CD14-positive monocyte (primary cell): ENCODE measurements around the gene GPR55. TPM values are rescaled to one million over a fixed set of nuclear protein-coding genes. Genes with fewer than 3 reads are reported as not detected.

Experiments
- DNase-seq, 3 donors: peaks; one replicate each; pipeline ENCODE4 v3.0.0-alpha.2; 2011 to 2022
- H2AFZ ChIP-seq: 2 replicates; pipeline ENCODE4 v1.6.0; 2012; ENCODE audit warnings: mild to moderate bottlenecking, low read depth, low read length, inconsistent platforms; ENCODE audit not compliant: insufficient read depth, poor library complexity, severe bottlenecking
- H3K27ac ChIP-seq, 2 donors: 1 replicate in 1 of 2; 2 replicates in 1 of 2; pipeline ENCODE4 v1.5.1; 2012 to 2013; ENCODE audit warnings: low read length in 2 of 2, control low read depth in 1 of 2, inconsistent platforms in 1 of 2, low read depth in 1 of 2, mild to moderate bottlenecking in 1 of 2
- H3K27me3 ChIP-seq, 2 donors: one replicate each; pipeline versions ENCODE4 v1.6.0 to v1.6.1; 2011 to 2013; ENCODE audit warnings: low read length in 2 of 2; ENCODE audit not compliant: control insufficient read depth in 2 of 2, insufficient read depth in 2 of 2
- H3K36me3 ChIP-seq, 2 donors: replicated peaks in 1 of 2; 1 replicate in 1 of 2; 2 replicates in 1 of 2; pipeline versions ENCODE4 v1.5.1 to v1.6.1; 2012 to 2013; ENCODE audit warnings: low read length in 2 of 2, control low read depth in 1 of 2, inconsistent platforms in 1 of 2, mild to moderate bottlenecking in 1 of 2; ENCODE audit not compliant: insufficient read depth in 2 of 2, control insufficient read depth in 1 of 2
- H3K4me1 ChIP-seq, 2 donors: 1 replicate in 1 of 2; 2 replicates in 1 of 2; pipeline versions ENCODE4 v1.5.1 to v1.6.1; 2012 to 2013; ENCODE audit warnings: low read length in 2 of 2, control low read depth in 1 of 2, inconsistent platforms in 1 of 2, mild to moderate bottlenecking in 1 of 2, moderate library complexity in 1 of 2; ENCODE audit not compliant: insufficient read depth in 2 of 2, control insufficient read depth in 1 of 2
- H3K4me2 ChIP-seq: replicated peaks from 2 replicates; pipeline ENCODE3; 2012; ENCODE audit warnings: low read length, moderate library complexity, mild to moderate bottlenecking; ENCODE audit not compliant: poor library complexity, severe bottlenecking; ENCODE audit errors: extremely low read depth
- H3K4me3 ChIP-seq, 3 experiments: fragments of 200-600 bp in 1 of 3; sonication (generic) in 1 of 3; replicated peaks in 1 of 3; 1 replicate in 2 of 3; 2 replicates in 1 of 3; pipeline ENCODE4 v1.5.1; 2011 to 2013; ENCODE audit warnings: low read length in 3 of 3, mild to moderate bottlenecking in 3 of 3, control low read depth in 2 of 3, low read depth in 2 of 3, inconsistent platforms in 1 of 3, moderate library complexity in 1 of 3
- H3K79me2 ChIP-seq: 2 replicates; pipeline ENCODE4 v1.6.0; 2012; ENCODE audit warnings: mild to moderate bottlenecking, control low read depth, inconsistent platforms, low read length, moderate library complexity; ENCODE audit not compliant: insufficient read depth
- H3K9ac ChIP-seq: 2 replicates; pipeline ENCODE4 v1.6.0; 2017; ENCODE audit warnings: low read length, mild to moderate bottlenecking; ENCODE audit not compliant: insufficient read depth, poor library complexity, severe bottlenecking
- H3K9me3 ChIP-seq, 2 donors: replicated peaks in 1 of 2; 1 replicate in 1 of 2; 2 replicates in 1 of 2; pipeline versions ENCODE4 v1.5.1 to v1.6.1; 2012 to 2013; ENCODE audit warnings: low read length in 2 of 2, control low read depth in 1 of 2; ENCODE audit not compliant: control insufficient read depth in 1 of 2, insufficient read depth in 1 of 2
- H4K20me1 ChIP-seq: 2 replicates; pipeline ENCODE4 v1.6.0; 2012; ENCODE audit warnings: mild to moderate bottlenecking, low read length, control low read depth, moderate library complexity; ENCODE audit not compliant: insufficient read depth
- H3K27ac Mint-ChIP-seq, 7 donors: one replicate each; pipeline ENCODE4 v1.8.0; 2020; ENCODE audit warnings: mild to moderate bottlenecking in 7 of 7, mixed read lengths in 7 of 7, moderate library complexity in 6 of 7, inconsistent platforms in 2 of 7
- H3K27me3 Mint-ChIP-seq, 3 donors: one replicate each; pipeline ENCODE4 v1.8.0; 2021 to 2022; ENCODE audit warnings: low read depth in 3 of 3, mild to moderate bottlenecking in 3 of 3, mixed read lengths in 3 of 3, moderate library complexity in 3 of 3, inconsistent platforms in 1 of 3
- H3K36me3 Mint-ChIP-seq, 2 donors: one replicate each; pipeline ENCODE4 v1.8.0; 2020; ENCODE audit warnings: mixed read lengths in 2 of 2, inconsistent platforms in 1 of 2, mild to moderate bottlenecking in 1 of 2
- H3K4me1 Mint-ChIP-seq: one replicate; pipeline ENCODE4 v1.8.0; 2020; ENCODE audit warnings: mild to moderate bottlenecking, mixed read lengths
- H3K4me3 Mint-ChIP-seq, 2 donors: one replicate each; pipeline ENCODE4 v1.8.0; 2020; ENCODE audit warnings: mild to moderate bottlenecking in 2 of 2, mixed read lengths in 2 of 2, moderate library complexity in 1 of 2
- H3K9me3 Mint-ChIP-seq, 7 donors: one replicate each; pipeline ENCODE4 v1.8.0; 2020 to 2022; ENCODE audit warnings: mixed read lengths in 7 of 7, mild to moderate bottlenecking in 6 of 7, moderate library complexity in 6 of 7, inconsistent platforms in 2 of 7
- WGBS: methylation state at CpG from one replicate; pipeline ENCODE4 v1.1.5; 2013; ENCODE audit warnings: missing lambda C conversion rate; ENCODE audit not compliant: insufficient coverage; 5-methylcytosine and 5-hydroxymethylcytosine counted together
- intact Hi-C, 2 donors: fragments of 100-400 bp; cut with micrococcal nuclease; formaldehyde crosslinking; loops; one replicate each; pipeline versions ENCODE4 v1.15.0 to v1.15.1; 2023
- polyA plus RNA-seq, 3 donors: library from polyadenylated mRNA; depleted of rRNA in 1 of 3; unstranded in 2 of 3; stranded (reverse) in 1 of 3; fragments of 300-500 nt in 2 of 3; fragments of >200 nt in 1 of 3; fragmentation: Illumina TruSeq in 2 of 3; gene quantifications; 1 replicate in 2 of 3; 2 replicates in 1 of 3; pipeline ENCODE4 v1.2.3, GENCODE V29; 2012 to 2021
- TF ChIP-seq, protein P1 (sequence below): fragments of 200-600 bp; IDR thresholded peaks from one replicate; pipeline ENCODE4 v1.8.0; 2022; ENCODE audit warnings: antibody characterized with exemption, mild to moderate bottlenecking

Gene GPR55
- polyA plus RNA-seq, 3 donors, result 0.11 to 0.12 TPM; not detected in 1

DNA sequence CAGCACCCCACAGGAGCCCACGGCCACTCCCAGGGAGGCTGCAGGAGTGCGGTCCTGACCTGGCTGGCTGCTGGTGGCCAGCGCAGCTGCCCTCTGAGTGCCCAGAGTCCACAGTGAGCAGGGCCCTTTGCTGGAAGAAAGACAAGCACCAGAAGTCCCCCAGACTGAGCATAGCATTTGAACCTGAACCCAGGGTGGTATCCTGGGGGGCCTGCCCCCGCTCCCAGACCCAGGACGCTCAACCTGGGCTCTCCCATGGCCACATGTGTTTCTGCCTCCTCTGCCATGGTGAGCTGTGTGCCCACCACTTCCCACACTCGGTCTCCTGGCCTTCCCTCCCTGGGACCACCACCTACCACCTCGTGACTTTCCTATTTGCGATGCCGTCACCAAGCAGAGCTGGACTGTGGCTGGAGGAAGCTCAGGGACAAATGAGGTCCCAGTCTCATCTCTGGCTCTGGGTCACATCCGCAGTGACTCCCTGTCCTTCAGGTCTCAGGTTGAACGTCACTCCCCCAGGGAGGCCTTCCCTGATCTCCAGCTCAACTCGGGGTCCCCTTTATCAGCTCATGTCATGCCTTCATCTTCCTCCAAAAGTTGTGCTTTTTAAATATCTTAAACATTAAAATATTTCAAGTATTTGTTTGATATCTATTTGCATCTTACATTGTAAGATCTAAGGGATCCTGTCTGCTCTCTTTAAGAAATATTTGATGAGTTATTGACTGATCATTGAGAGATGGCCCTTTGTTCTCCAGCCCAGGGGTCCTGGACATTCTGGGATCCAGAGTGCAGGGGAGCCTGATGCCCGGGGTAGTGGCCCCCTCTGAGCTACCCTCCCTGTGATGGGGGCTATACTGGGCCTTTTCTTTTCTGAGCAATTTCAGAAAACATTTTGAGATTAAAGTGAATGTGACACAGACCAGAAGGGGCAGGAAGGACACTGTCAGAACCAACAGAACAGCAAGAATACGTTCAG lies 16.4 kb upstream of the GPR55 start:
- no peak for DNase-seq
- 81% methylated on average over 11 of the region's 14 CpGs for WGBS
- Histone ChIP-seq H3K4me3 (no peak overlapping the region), H3K9ac (no peak overlapping the region), H3K79me2 (no peaks in the 10 kb centered on the region), H3K27me3 (no peaks in the 10 kb centered on the region), H3K4me1 (peaks cover 12 to 15% of the 10 kb centered on the region in 2 donors), H3K36me3 (no peaks in the 10 kb centered on the region), H3K9me3 (peaks cover 17 to 19% of the 10 kb centered on the region in 2 donors), H4K20me1 (no peaks in the 10 kb centered on the region), H3K27ac (no peak overlapping the region), H2AFZ (no peak overlapping the region), H3K4me2 (no peak overlapping the region)
- Mint-ChIP-seq H3K36me3 (no peaks in the 10 kb centered on the region), H3K27me3 (peaks cover 0 to 1% (median 0%) of the 10 kb centered on the region in 3 donors), H3K9me3 (peaks cover 4 to 25% (median 20%) of the 10 kb centered on the region in 7 donors), H3K4me3 (no peak overlapping the region), H3K4me1 (peaks cover 17% of the 10 kb centered on the region), H3K27ac (peak overlapping the region in 1 of 7 donors; percentile 32)
- TF ChIP-seq, protein P1, sequence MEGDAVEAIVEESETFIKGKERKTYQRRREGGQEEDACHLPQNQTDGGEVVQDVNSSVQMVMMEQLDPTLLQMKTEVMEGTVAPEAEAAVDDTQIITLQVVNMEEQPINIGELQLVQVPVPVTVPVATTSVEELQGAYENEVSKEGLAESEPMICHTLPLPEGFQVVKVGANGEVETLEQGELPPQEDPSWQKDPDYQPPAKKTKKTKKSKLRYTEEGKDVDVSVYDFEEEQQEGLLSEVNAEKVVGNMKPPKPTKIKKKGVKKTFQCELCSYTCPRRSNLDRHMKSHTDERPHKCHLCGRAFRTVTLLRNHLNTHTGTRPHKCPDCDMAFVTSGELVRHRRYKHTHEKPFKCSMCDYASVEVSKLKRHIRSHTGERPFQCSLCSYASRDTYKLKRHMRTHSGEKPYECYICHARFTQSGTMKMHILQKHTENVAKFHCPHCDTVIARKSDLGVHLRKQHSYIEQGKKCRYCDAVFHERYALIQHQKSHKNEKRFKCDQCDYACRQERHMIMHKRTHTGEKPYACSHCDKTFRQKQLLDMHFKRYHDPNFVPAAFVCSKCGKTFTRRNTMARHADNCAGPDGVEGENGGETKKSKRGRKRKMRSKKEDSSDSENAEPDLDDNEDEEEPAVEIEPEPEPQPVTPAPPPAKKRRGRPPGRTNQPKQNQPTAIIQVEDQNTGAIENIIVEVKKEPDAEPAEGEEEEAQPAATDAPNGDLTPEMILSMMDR, result no peak
- intact Hi-C loops, result no loop called here

DNA sequence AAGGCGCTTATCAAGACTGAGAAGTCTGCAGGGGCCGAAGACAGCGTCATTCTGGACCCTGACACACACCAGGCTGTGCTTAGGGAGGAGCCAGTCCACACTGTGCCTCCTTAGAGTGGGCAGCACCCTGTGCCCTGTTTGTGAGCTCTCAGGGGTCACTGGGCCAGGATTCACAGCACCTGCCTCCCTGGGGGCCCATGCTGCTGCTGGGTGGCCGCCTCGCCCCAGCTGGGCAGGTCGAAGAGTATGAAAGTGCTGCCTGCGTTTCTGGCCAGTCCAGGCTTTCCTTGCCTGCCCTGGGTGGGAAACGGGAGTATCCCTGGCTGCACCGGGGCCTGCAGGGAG lies 15.4 kb upstream of the GPR55 start:
- no peaks in the 10 kb centered on the region for H3K36me3 ChIP-seq
- Mint-ChIP-seq H3K4me3 (no peak overlapping the region), H3K9me3 (peaks cover 10 to 36% (median 30%) of the 10 kb centered on the region in 7 donors), H3K27ac (no peak overlapping the region), H3K36me3 (no peaks in the 10 kb centered on the region), H3K27me3 (peaks cover 0 to 2% (median 0%) of the 10 kb centered on the region in 3 donors), H3K4me1 (peaks cover 17% of the 10 kb centered on the region)
- TF ChIP-seq, protein P1, result no peak
- no peak overlapping the region for H3K4me2 ChIP-seq
- intact Hi-C loops, result no loop called here
- no peak overlapping the region for H2AFZ ChIP-seq
- 97% methylated on average over 8 of the region's 9 CpGs for WGBS
- no peak overlapping the region for H3K4me3 ChIP-seq
- H3K79me2 ChIP-seq, result no peaks in the 10 kb centered on the region
- H3K4me1 ChIP-seq, result peaks cover 12 to 15% of the 10 kb centered on the region in 2 donors
- H3K27me3 ChIP-seq, result no peaks in the 10 kb centered on the region
- no peaks in the 10 kb centered on the region for H4K20me1 ChIP-seq
- peaks cover 28% of the 10 kb centered on the region in 2 donors for H3K9me3 ChIP-seq
- H3K27ac ChIP-seq, result no peak overlapping the region
- DNase-seq, result no peak
- no peak overlapping the region for H3K9ac ChIP-seq
